NT2/D1 (cell line): ENCODE data around the gene MRAS.

Experiments used
- YY1 ChIP-seq: IDR thresholded peaks from 2 replicates; pipeline ENCODE4 v1.6.1; 2011; ENCODE audit not compliant: insufficient read length, insufficient read depth
- ZNF274 ChIP-seq: IDR thresholded peaks from 2 replicates; pipeline ENCODE4 v1.6.1; 2011; ENCODE audit warnings: mild to moderate bottlenecking, low read depth, low read length

- no peak for TF ChIP-seq YY1
- TF ChIP-seq ZNF274: no peak
These were observed 50.6 kb downstream of the MRAS start for GRCh38 chr3:138398791-138399575.
